ENCODE results near the gene ZWILCH. TPM values are rescaled to one million over a fixed set of nuclear protein-coding genes. Genes with fewer than 3 reads are reported as not detected.
A peak's percentile ranks its signal among the peaks of the same experiment; 100 is the strongest.

Gene ZWILCH
- total and polyA plus RNA-seq, 2 of the 4 experiments (the other 2 are of a cell fraction) = 10.5 to 22.2 TPM

DNA sequence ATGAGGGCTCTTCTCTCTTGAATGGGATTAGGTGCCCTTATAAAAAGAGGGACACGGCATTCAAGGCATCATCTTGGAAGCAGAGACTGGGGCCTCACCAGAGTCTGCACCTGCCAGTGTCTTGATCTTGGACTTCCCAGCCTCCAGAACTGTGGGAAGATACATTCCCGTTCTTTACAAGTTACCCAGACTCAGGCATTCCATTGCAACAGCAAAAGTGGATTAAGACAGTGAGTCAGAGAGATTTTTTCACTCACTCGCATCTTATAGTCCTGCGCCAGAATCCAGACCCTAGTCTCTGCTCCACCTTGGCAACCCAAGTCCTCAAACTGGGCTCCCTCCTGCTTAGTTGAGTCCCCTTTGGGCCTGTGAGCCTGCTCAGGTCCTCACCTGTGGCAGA, 58.0 kb downstream of the ZWILCH start:
- H3K4me1 ChIP-seq (ENCODE audit: control insufficient read depth, insufficient read depth, low read length) = peaks cover 11% of the 10 kb centered on the region
- no peak overlapping the region for H4K91ac ChIP-seq (ENCODE audit: insufficient read depth, low read depth, low read length)
- H3K27ac ChIP-seq (ENCODE audit: insufficient read depth, low read length) = no peak overlapping the region
- peaks cover 6% of the 10 kb centered on the region for H3K9me1 ChIP-seq (ENCODE audit: insufficient read depth, low read length)
- no peak overlapping the region for H3K56ac ChIP-seq (ENCODE audit: extremely low read depth, insufficient read depth, low read length)
- H2AK9ac ChIP-seq (replicated peaks; ENCODE audit: low read depth, low read length, poor library complexity) = no peak overlapping the region
- no peaks in the 10 kb centered on the region for H3K27me3 ChIP-seq (ENCODE audit: control insufficient read depth, insufficient read depth, low read length)
- no peak overlapping the region for H2AFZ ChIP-seq (replicated peaks; ENCODE audit: low read length, poor library complexity)
- ChIA-PET POLR2A (ENCODE audit: unreplicated experiment) (no interaction called here), CTCF (no interaction called here)
- DNase-seq (peak; percentile 21), ATAC-seq (ENCODE audit: low read depth) (no peak)
- H3K9ac ChIP-seq (ENCODE audit: low read depth, low read length) = no peak overlapping the region
- no peak overlapping the region for H2AK5ac ChIP-seq (ENCODE audit: low read depth, low read length)
- peaks cover 0 to 3% of the 10 kb centered on the region in 2 experiments; a peak in 1 of 4 replicates for H3K79me1 ChIP-seq (ENCODE audit: low read depth in 1 of 2, low read length in 2 of 2)
- H3K9me3 ChIP-seq (ENCODE audit: control insufficient read depth, insufficient read depth, low read length) = no peaks in the 10 kb centered on the region
- no peak overlapping the region for H2BK20ac ChIP-seq (ENCODE audit: low read depth, low read length)
- H4K20me1 ChIP-seq (ENCODE audit: insufficient read depth, low read length) = no peaks in the 10 kb centered on the region
- no peak overlapping the region for H3K4ac ChIP-seq (ENCODE audit: low read depth, low read length)
- no peak overlapping the region for H3K14ac ChIP-seq (replicated peaks; ENCODE audit: low read depth, low read length)
- H3K4me2 ChIP-seq (ENCODE audit: low read depth, low read length) = no peak overlapping the region
- BruUV-seq (replicated peaks) = no TSS peak
- H2BK15ac ChIP-seq (ENCODE audit: low read depth, low read length) = no peak overlapping the region
- H4K5ac ChIP-seq (ENCODE audit: low read depth, low read length) = no peak overlapping the region
- no peak overlapping the region for H3K4me3 ChIP-seq (ENCODE audit: insufficient read depth, low read depth, low read length)
- no peaks in the 10 kb centered on the region for H3K36me3 ChIP-seq (ENCODE audit: control insufficient read depth, insufficient read depth, low read length)
- WGBS, 2 experiments (ENCODE audit: extremely low coverage in 2 of 2, insufficient read length in 1 of 2) = no CpG with 5 or more reads among the region's 4 CpGs
- no peak overlapping the region for H3K23ac ChIP-seq (ENCODE audit: low read depth, low read length)
- H2BK5ac ChIP-seq (ENCODE audit: low read depth, low read length, poor library complexity, severe bottlenecking) = no peak overlapping the region
- intact Hi-C loops (cut with micrococcal nuclease) (no loop called here), dilution Hi-C loops (cut with HindIII; ENCODE audit: low sequenced_read_pairs, unreplicated experiment) (no loop called here), in situ Hi-C loops (cut with MboI; ENCODE audit: low sequenced_read_pairs) (no loop called here)
- no peak overlapping the region for H2BK120ac ChIP-seq (ENCODE audit: low read depth, low read length)
- no peak overlapping the region for H3K18ac ChIP-seq (ENCODE audit: low read depth, low read length)
- no peak overlapping the region for H4K8ac ChIP-seq (ENCODE audit: low read depth in 2 of 2, low read length in 2 of 2)
- TF ChIP-seq MAZ (IDR thresholded peaks at IDR 0.05; ENCODE audit: borderline replicate concordance, low read depth, low read length) (no peak), RCOR1 (IDR thresholded peaks at IDR 0.05; ENCODE audit: insufficient replicate concordance, low read length) (no peak), RAD21 (IDR thresholded peaks at IDR 0.05; ENCODE audit: low read length) (no peak)
